GM12878 (cell line): ENCODE measurements around the gene PDGFD. TPM values are rescaled to one million over a fixed set of nuclear protein-coding genes. Genes with fewer than 3 reads are reported as not detected.
A peak's percentile ranks its signal among the peaks of the same experiment; 100 is the strongest.

Experiments
- ATF2 ChIP-seq: IDR thresholded peaks from 2 replicates; pipeline ENCODE4 v1.6.1; 2012; ENCODE audit warnings: low read length, inconsistent platforms
- BHLHE40 ChIP-seq, 2 experiments: fragments of 450-650 bp in 1 of 2; IDR thresholded peaks; 2 replicates each; pipeline ENCODE4 v1.6.1; 2011 to 2017; ENCODE audit warnings: low read depth in 2 of 2, borderline replicate concordance in 1 of 2, improper control_type of control experiment in 1 of 2, low read length in 1 of 2, mild to moderate bottlenecking in 1 of 2
- CUX1 ChIP-seq: IDR thresholded peaks from 2 replicates; pipeline ENCODE4 v1.6.1; 2012; ENCODE audit warnings: improper control_type of control experiment, low read depth, low read length; ENCODE audit not compliant: insufficient replicate concordance
- E2F4 ChIP-seq: IDR thresholded peaks from 2 replicates; pipeline ENCODE4 v1.6.1; 2012; ENCODE audit warnings: low read depth, low read length, improper control_type of control experiment
- HDAC2 ChIP-seq: fragments of 200-600 bp; sonication (generic); IDR thresholded peaks from 2 replicates; pipeline ENCODE4 v1.6.1; 2017
- JUND ChIP-seq: IDR thresholded peaks from 2 replicates; pipeline ENCODE4 v1.6.1; 2012; ENCODE audit warnings: low read depth, mild to moderate bottlenecking, low read length, improper control_type of control experiment, moderate library complexity
- MAX ChIP-seq: IDR thresholded peaks from 2 replicates; pipeline ENCODE4 v1.6.1; 2012; ENCODE audit warnings: low read depth, low read length, improper control_type of control experiment
- MEF2B ChIP-seq: fragments of 450-650 bp; IDR thresholded peaks from 2 replicates; pipeline ENCODE4 v1.6.1; 2018; ENCODE audit warnings: mild to moderate bottlenecking, moderate library complexity; ENCODE audit not compliant: partially characterized antibody, poor library complexity, severe bottlenecking
- MLLT1 ChIP-seq: fragments of 450-650 bp; IDR thresholded peaks from 2 replicates; pipeline ENCODE4 v1.6.1; 2016; ENCODE audit warnings: mild to moderate bottlenecking
- MTA2 ChIP-seq: fragments of 450-650 bp; IDR thresholded peaks from 2 replicates; pipeline ENCODE4 v1.6.1; 2016; ENCODE audit warnings: low read depth, mild to moderate bottlenecking, moderate library complexity
- NFYB ChIP-seq: IDR thresholded peaks from 2 replicates; pipeline ENCODE4 v1.6.1; 2011; ENCODE audit warnings: low read depth, mild to moderate bottlenecking, low read length, improper control_type of control experiment, moderate library complexity; ENCODE audit not compliant: insufficient read depth
- RUNX3 ChIP-seq: IDR thresholded peaks from 2 replicates; pipeline ENCODE4 v1.6.1; 2012; ENCODE audit warnings: low read length, inconsistent platforms
- SIN3A ChIP-seq: IDR thresholded peaks from 2 replicates; pipeline ENCODE4 v1.6.1; 2012; ENCODE audit warnings: low read depth, low read length, improper control_type of control experiment
- SIX5 ChIP-seq: IDR thresholded peaks from 2 replicates; pipeline ENCODE4 v1.6.1; 2011; ENCODE audit warnings: mild to moderate bottlenecking, low read depth, low read length, moderate library complexity; ENCODE audit not compliant: severe bottlenecking
- SPI1 ChIP-seq: IDR thresholded peaks from 2 replicates; pipeline ENCODE4 v1.6.1; 2011; ENCODE audit warnings: low read depth, mild to moderate bottlenecking, low read length, moderate library complexity, borderline replicate concordance; ENCODE audit not compliant: insufficient read depth
- TARDBP ChIP-seq: IDR thresholded peaks from 2 replicates; pipeline ENCODE4 v1.6.1; 2016; ENCODE audit warnings: borderline replicate concordance
- TCF7 ChIP-seq: IDR thresholded peaks from 2 replicates; pipeline ENCODE4 v1.6.1; 2014; ENCODE audit warnings: antibody characterized with exemption, borderline replicate concordance
- ZNF384 ChIP-seq: IDR thresholded peaks from 2 replicates; pipeline ENCODE4 v1.6.1; 2012; ENCODE audit warnings: low read depth, mild to moderate bottlenecking, low read length, improper control_type of control experiment, borderline replicate concordance
- polyA plus RNA-seq, 11 experiments: library from polyadenylated mRNA; depleted of rRNA in 4 of 11; unstranded in 6 of 11; stranded (reverse) in 5 of 11; fragments of >200 nt; fragmentation: Nextera tagmentation in 4 of 11; fragmentation: Illumina TruSeq in 1 of 11; extraction: Ambion mirVana in 4 of 11; extraction: Trizol in 1 of 11; gene quantifications; 1 replicate in 1 of 11; 2 replicates in 10 of 11; pipeline versions ENCODE4 v1.2.1 to v1.2.3, GENCODE V29; 2011 to 2016; ENCODE audit warnings: inconsistent platforms in 2 of 11, missing spikeins in 2 of 11, low read depth in 1 of 11
- total RNA-seq, 4 experiments: library from RNA; depleted of rRNA in 3 of 4; stranded (reverse); fragments of >200 nt in 3 of 4; fragmentation: Illumina TruSeq in 1 of 4; extraction: Trizol in 1 of 4; gene quantifications; 2 replicates each; pipeline versions ENCODE4 v1.2.1 to v1.2.3, GENCODE V29; 2013 to 2021

The PDGFD gene
- total and polyA plus RNA-seq, 10 of the 15 experiments (the other 5 are each of a cell fraction or from before 2014, with no cell fraction given) = 0.05 to 0.13 TPM; not detected in 8

GRCh38 chr11:104015649-104016415, 148.1 kb downstream of the PDGFD start (continued):
- no peak for TF ChIP-seq MLLT1
- no peak for TF ChIP-seq SPI1
- no peak for TF ChIP-seq TARDBP
- no peak for TF ChIP-seq ATF2
- peak; percentile 28 for TF ChIP-seq MEF2B
- TF ChIP-seq CUX1 = no peak
- TF ChIP-seq BHLHE40 (IDR thresholded peaks at IDR 0.05; ENCODE audit: borderline replicate concordance in 1 of 2, low read depth in 2 of 2, low read length in 1 of 2) = peak; percentile 85 to 87
- no peak for TF ChIP-seq SIN3A
- TF ChIP-seq JUND = no peak
- no peak for TF ChIP-seq E2F4
- no peak for TF ChIP-seq MTA2
- TF ChIP-seq MAX = no peak
- TF ChIP-seq SIX5 = no peak
- TF ChIP-seq TCF7 = no peak
- TF ChIP-seq HDAC2 = no peak
- TF ChIP-seq ZNF384 = no peak
- no peak for TF ChIP-seq RUNX3
- no peak for TF ChIP-seq NFYB
